ENCODE data around the gene LCN6.

LCN6 gene

GRCh38 chr9:136697821-136698526 lies 50.4 kb downstream of the LCN6 start:
- Mint-ChIP-seq H3K4me3 (no peak overlapping the region), H3K4me1 (peaks cover 27% of the 10 kb centered on the region), H3K36me3 (ENCODE audit: low read depth) (no peaks in the 10 kb centered on the region), H3K9me3 (no peaks in the 10 kb centered on the region), H3K27ac (no peak overlapping the region), H3K27me3 (peaks cover 18% of the 10 kb centered on the region)
- DNase-seq (no peak), ATAC-seq (no peak)

GRCh38 chr9:136697146-136697820 lies 51.0 kb downstream of the LCN6 start:
- DNase-seq = no peak
- no peak for ATAC-seq
- no peaks in the 10 kb centered on the region for H3K9me3 Mint-ChIP-seq
- H3K27ac Mint-ChIP-seq = no peak overlapping the region
- H3K4me1 Mint-ChIP-seq = peaks cover 26% of the 10 kb centered on the region
- H3K27me3 Mint-ChIP-seq = peaks cover 17% of the 10 kb centered on the region
- no peaks in the 10 kb centered on the region for H3K36me3 Mint-ChIP-seq (ENCODE audit: low read depth)
- no peak overlapping the region for H3K4me3 Mint-ChIP-seq

- ATAC-seq = no peak
- peaks cover 18% of the 10 kb centered on the region for H3K4me1 Mint-ChIP-seq
Measured at GRCh38 chr9:136696502-136696901, 51.8 kb downstream of the LCN6 start.

GRCh38 chr9:136695955-136696354 lies 52.4 kb downstream of the LCN6 start:
- no peaks in the 10 kb centered on the region for H3K36me3 Mint-ChIP-seq (ENCODE audit: low read depth)
- DNase-seq = no peak
- no peak for ATAC-seq
- no peaks in the 10 kb centered on the region for H3K9me3 Mint-ChIP-seq
- peaks cover 12% of the 10 kb centered on the region for H3K4me1 Mint-ChIP-seq
- H3K27ac Mint-ChIP-seq = no peak overlapping the region
- peaks cover 15% of the 10 kb centered on the region for H3K27me3 Mint-ChIP-seq
- no peak overlapping the region for H3K4me3 Mint-ChIP-seq

More at GRCh38 chr9:136696502-136696901, 51.8 kb downstream of the LCN6 start:
- no peaks in the 10 kb centered on the region for H3K36me3 Mint-ChIP-seq (ENCODE audit: low read depth)
- no peak for DNase-seq
- no peak overlapping the region for H3K4me3 Mint-ChIP-seq
- H3K27ac Mint-ChIP-seq = no peak overlapping the region
- H3K9me3 Mint-ChIP-seq = no peaks in the 10 kb centered on the region
- H3K27me3 Mint-ChIP-seq = peaks cover 15% of the 10 kb centered on the region

- H3K9me3 Mint-ChIP-seq = no peaks in the 10 kb centered on the region
- DNase-seq (no peak), ATAC-seq (no peak)
- H3K27ac Mint-ChIP-seq = no peak overlapping the region
- peaks cover 15% of the 10 kb centered on the region for H3K27me3 Mint-ChIP-seq
- peaks cover 7% of the 10 kb centered on the region for H3K4me1 Mint-ChIP-seq
- H3K36me3 Mint-ChIP-seq (ENCODE audit: low read depth) = no peaks in the 10 kb centered on the region
- H3K4me3 Mint-ChIP-seq = no peak overlapping the region
Measured at GRCh38 chr9:136695435-136695895, 52.9 kb downstream of the LCN6 start.

- DNase-seq (no peak), ATAC-seq (no peak)
- H3K4me3 Mint-ChIP-seq = no peak overlapping the region
- no peak overlapping the region for H3K27ac Mint-ChIP-seq
- peaks cover 3% of the 10 kb centered on the region for H3K4me1 Mint-ChIP-seq
- H3K36me3 Mint-ChIP-seq (ENCODE audit: low read depth) = no peaks in the 10 kb centered on the region
- H3K9me3 Mint-ChIP-seq = no peaks in the 10 kb centered on the region
- H3K27me3 Mint-ChIP-seq = peaks cover 11% of the 10 kb centered on the region
Measured at GRCh38 chr9:136694872-136695247, 53.5 kb downstream of the LCN6 start.

GRCh38 chr9:136694163-136694871 lies 54.0 kb downstream of the LCN6 start:
- no peak overlapping the region for H3K4me3 Mint-ChIP-seq
- no peak overlapping the region for H3K27ac Mint-ChIP-seq
- no peaks in the 10 kb centered on the region for H3K36me3 Mint-ChIP-seq (ENCODE audit: low read depth)
- DNase-seq = peak; percentile 67
- H3K9me3 Mint-ChIP-seq = no peaks in the 10 kb centered on the region
- no peak for ATAC-seq
- peaks cover 11% of the 10 kb centered on the region for H3K27me3 Mint-ChIP-seq
- H3K4me1 Mint-ChIP-seq = peaks cover 3% of the 10 kb centered on the region
